Raji (cell line): ENCODE data around the gene TNK2.
A peak's percentile ranks its signal among the peaks of the same experiment; 100 is the strongest.

ENCODE experiments used
- POLR2A ChIP-seq: IDR thresholded peaks from 2 replicates; pipeline ENCODE4 v1.6.1; 2011; ENCODE audit warnings: low read depth, low read length, control low read depth; ENCODE audit not compliant: insufficient read depth

TNK2 gene

DNA sequence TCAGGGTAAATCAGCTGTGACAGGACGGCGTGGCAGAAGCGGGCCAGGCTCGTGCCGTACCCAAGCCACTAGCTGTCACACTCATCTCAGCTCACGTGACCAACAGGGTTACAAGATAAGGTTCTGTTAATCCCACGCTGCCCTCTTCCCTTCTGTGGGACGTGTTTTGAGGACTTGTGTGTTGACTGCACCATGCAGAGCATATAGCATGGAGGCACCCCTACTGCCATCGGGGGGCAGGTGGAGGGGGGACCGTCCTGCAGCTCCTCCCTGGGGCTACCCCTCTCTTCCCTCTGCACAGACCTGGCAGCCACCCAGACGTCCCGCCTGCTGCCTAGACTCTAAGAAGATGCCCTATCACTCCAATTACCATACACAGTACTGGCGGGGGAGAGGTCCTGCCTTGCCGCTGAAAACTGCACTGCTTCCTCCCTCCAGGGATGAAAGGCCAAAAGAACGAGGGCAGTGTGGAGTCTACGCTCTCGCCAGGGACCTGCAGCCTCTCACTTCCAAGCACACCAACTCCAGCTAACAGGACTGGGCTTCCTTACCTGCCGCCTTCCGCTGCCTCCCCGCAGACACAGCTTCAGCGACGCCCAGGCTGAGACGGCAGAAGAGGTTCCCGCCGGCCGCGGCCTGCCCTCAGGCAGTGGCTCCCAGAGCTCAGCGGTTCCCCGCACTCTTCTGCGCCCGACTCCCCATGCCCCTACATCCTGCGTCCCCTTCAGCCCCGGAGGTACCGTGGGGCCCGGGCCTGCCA, at the start of gene TNK2:
Gene TNK2 (minus strand): TSS at position 618 of the 760 bp plus-strand sequence. CDS start 19,963 bp downstream, outside the sequence.
- TF ChIP-seq POLR2A = peak; percentile 48

DNA sequence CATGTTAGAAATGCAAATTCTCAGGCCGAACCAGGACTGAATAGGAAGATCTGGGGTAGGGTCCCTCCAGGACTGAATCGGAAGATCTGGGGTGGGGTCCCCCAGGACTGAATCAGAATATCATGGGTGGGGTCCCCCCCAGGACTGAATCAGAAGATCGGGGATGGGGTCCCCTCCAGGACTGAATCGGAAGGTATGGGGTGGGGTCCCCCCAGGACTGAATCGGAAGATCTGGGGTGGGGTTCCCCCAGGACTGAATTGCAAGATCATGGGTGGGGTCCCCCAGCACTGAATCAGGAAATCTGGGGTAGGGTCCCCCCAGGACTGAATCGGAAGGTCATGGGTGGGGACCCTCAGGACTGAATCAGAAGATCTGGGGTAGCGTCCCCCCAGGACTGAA, 48.2 kb upstream of the TNK2 start:
- no peak for TF ChIP-seq POLR2A

DNA sequence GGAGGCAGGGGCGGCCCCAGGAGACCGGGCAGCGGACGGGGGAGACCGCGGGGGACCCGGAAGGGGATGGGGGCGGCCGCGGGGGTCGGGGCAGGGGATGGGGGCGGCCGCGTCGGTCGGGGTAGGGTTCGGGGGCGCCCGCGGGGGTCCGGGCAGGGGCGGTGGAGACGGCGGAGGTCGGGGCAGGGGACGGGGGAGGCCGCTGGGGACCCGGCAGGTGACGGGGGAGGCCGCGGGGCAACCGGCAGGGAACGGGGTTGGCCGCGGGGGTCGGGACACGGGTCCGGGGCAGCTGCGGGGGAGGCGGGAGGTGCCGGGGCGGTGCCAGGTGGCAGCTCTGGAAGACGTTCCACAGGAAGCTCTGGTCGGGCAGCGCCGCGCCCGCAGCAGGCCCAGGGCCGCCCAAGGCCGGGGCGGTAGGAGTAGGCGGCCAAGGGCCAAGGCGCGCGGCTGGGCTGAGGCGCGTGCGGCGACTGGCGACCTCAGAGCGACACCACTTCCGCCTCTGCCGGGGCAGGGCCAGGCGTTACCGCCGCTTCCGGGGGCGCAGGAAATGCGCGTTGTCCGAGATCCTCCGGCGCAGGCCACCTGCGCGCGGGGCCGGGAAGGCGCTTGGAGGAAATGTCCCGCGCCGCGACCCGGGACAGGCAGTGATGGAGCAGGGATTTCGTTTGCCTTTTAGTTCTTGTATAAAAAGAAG, 45.9 kb upstream of the TNK2 start:
- peak; percentile 62 for TF ChIP-seq POLR2A

DNA sequence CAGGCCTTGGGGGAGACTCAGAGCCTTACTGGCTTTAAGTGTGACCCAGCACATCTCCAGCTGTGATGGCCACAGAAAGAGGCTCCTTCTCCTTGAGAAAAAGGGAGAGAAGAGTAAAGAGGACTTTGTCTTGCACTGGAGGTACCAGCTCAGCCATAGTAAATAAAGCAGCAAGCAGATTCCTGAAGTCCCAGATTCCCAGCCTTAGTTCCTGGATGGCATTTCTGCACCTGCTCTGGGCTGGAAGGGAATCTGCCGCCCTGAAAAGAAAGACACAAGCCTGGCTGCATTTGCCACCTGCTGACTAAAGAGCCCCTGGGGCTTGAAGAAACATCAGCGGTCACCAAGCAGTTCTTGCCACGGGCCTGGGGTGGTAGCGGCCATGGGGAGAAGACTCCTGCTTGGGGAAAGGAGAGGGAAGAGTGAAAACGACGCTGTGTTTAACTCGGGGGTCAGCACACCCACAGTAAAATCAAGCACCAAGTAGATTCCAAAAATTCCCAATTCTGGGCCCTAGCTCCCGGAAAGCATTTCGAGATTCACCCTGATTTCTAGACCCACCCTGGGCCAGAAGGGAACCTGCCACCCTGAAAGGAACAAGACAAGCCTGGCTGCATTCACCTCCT, 24.2 kb upstream of the TNK2 start:
- TF ChIP-seq POLR2A = no peak

DNA sequence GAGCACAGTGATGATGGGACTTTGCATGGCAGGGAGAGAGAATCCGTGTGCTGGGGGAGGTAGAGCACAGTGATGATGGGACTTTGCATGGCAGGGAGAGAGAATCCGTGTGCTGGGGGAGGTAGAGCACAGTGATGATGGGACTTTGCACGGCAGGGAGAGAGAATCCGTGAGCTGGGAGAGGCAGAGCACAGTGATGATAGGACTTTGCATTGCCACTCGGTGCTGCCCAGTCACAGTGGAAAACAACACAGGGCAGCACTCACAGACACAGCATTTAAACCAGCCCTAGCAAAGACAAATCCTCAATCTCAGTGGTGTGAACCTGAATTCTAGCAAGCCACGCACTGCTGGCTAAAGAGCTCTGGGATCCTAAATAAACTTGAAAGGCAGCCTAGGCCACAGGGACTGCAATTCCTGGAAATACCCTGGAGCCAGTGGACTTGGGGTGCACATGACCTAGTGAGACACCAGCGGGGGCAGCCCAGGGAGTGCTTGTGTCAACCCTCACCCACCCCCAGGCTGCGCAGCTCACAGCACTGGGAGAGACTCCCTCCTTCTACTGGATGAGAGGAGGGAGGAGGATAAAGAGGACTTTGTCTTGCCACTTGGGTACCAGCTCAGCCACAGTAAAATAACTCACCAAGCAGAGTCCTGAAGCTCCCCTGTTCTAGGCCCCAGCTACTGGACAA, 23.4 kb upstream of the TNK2 start:
- no peak for TF ChIP-seq POLR2A

DNA sequence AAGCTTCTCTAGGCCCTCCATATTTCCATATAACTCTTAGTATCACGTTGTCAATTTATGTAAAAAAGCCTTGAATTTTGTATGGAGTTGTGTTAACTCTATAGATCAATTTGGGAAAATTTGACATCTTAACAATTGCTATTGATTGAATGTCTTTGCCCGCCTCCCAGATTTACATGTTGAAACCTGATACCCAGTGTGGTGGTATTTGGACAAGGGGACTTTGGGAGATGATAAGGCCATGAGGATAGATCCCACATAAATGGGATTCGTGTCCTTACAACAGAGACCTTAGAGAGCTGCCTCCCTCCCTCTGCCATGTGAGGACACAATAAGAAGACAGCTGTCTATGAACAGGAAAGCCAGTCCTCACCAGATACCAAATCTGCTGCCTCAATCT, 21.1 kb upstream of the TNK2 start:
- TF ChIP-seq POLR2A = no peak

DNA sequence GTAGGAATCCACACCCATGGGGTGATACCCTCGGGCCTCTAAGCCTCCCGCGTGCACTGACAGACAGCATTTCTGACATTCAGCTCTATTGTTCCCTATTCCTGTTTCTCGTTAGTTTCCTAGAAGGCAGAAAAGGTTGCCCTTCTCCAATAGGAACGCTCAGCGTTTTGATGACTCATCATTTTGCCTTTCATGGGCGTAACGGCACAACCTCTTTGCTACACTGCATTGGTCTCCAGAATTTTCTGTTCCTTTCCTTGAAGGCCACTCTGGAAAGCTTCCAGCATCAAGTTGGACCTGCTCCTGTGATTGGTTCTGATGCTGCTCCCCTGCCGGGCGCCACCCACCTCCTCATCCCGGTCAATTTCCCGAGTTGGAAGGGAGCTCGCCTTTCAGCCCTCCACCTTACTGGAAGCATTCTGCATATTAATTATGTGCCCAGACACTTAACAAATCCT, 13.0 kb upstream of the TNK2 start:
- TF ChIP-seq POLR2A = no peak

DNA sequence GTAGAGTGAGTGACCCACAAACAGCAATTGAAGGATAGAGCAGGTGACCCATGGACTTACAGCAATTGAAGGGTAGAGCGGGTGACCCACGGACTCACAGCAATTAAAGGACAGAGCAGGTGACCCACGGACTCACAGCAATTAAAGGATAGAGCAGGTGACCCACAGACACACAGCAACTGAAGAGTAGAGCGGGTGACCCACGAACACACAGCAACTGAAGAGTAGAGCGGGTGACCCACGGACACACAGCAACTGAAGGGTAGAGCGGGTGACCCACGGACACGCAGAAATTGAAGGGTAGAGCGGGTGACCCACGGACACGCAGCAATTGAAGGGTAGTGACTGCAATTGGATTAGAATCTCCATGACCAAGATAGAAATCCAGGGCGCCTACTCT, 9.8 kb upstream of the TNK2 start:
- TF ChIP-seq POLR2A = no peak

DNA sequence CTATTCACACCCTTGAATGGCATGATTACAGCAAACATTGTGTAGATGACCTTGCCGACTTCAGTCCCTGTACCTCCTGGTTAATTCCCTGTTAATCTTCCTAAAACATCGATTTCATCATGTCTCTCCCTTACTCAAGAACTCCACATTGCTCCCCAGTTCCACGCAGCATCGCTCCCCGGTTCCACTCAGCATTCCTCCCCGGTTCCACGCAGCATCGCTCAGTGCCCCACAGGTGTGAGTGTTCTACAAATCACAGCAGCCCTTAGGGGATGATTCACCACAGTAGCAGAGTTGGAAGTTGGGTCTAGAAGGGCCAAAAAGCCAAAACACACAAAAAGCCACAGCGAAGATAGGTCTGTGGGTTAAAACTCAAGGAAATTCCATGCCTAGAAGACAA, 8.6 kb upstream of the TNK2 start:
- no peak for TF ChIP-seq POLR2A

DNA sequence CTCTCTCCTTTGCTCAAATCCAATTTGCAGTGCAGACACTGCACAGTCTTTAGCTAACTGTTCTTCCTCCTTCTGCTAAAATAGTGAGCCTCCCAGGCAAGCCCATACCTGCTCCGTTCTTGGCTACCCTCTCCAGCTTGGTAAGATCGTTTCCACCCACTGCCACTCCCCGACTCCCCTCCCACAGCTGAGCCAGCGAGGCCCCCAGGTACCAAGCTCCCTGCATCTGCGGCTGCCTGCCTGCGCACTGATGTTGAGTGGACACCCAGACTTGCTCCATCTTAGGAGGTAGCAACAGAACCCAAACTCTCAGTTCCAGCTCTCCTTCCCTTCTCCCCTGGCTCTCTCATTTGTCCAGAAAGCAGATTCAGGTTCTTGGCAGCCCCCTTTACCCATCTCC, 7.9 kb upstream of the TNK2 start:
- TF ChIP-seq POLR2A = no peak

DNA sequence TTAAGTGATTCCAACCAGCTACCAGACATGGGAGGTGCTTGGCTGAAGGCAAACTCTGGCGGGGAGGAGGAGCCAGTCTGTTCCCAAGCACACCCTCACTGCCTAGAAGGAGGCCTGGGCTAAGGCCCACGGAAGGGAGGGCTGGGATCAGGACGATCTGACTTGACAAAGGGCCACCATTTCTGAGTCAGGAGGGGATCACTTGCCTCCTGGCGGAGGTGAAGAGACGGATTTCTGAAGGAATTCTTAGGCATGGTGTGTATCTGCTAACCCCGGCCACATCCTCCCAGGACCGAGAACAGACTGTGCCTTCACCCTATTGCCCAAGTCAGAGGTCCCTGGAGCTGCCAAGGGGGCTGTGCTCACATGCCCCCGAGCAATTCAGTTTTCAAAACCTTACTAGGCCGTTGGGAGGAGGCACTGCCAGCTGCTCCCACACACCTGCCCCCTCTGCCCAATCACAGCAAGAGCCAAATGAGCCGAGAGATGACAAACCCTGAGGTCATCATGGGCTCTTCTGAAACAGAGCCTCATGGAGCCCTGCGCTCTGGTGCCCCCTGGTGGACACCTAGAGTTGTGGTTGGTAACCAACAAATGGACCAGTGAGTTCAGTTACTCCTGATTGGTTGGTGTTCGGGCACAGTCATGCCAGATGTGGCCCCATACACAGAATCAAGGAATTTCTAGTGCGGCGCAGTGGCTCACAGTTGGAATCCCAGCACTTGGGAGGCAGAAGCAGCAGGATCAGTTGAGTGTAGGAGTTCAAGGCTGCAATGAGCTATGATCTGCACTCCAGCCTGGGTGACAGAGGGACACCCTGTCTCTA, 6.5 kb upstream of the TNK2 start:
- peak; percentile 40 for TF ChIP-seq POLR2A

DNA sequence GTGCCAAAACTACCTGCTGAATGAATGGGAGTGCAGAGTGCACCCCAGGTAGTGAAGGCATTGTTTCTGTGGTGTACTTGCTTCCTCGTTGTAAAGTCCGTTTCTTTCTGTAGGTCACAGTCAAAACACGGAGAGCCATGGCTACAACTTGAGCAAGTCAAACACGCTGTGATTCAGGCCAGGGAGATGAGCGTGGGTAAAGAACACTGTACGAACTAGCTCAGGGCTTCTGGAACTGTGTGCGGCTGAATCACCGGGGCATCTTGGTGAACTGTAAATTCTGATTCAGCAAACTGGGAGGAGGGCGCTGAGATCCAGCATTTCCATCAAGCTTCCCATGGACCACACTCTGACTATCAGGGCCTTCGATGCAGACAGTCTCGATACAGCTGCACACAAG, 5.0 kb upstream of the TNK2 start:
- TF ChIP-seq POLR2A = no peak

DNA sequence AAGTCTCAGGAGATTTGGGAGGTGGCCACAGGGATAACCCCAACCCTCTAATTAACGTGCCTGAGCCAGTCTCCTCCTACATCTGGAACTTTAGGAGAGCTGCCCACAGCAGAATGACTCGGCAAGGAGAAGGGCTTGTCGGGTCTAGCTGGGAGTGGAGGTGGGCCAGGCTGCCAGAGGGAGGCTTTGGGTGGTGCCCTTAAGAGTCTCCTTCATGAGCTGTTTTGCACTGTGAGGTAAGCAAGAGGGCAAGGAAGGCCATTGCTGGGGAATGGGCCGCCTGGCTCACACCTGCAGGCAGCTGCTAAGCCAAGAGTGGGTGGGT, 3.6 kb upstream of the TNK2 start:
- no peak for TF ChIP-seq POLR2A

DNA sequence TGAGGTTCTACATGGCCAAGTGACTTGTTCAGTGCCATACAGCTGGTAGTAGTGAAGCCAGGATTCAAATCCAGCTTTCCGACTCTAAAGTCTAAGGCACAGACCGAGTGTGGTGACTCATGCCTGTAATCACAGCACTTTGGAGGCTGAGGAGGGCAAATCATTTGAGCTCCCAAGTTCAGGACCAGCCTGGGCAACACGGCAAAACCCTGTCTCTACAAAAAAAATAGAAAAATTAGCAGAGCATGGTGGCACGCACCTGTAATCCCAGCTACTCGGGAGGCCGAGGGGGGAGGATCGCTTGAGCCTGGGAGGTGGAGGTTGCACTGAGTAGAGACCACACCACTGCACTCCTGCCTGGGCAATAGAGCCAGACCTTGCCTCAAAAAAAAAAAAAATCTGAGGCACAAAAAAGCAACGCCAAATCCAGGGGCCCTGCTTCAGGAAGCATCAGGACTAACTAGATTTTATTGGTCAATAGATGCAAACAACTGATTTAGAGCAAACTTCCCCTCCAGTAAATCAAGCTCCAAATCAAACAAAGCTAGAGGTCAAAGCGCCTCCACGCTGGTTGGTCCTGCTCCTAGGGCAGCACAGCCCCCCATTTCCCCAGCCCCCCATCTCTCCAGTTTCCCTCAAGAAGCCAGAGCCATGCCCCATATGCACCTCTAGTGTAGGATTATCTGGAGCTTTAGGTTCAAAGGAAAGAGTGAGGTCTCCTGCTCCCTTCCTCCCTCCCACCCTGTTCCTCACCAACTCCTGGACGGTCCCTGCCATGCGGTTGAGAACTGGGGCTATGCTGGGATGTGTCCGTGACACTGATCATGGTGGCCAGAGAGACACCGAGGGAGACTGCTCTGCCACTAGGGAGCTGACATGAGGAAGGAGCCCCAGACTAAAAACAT, 2.9 kb upstream of the TNK2 start:
- no peak for TF ChIP-seq POLR2A
